ENCODE results near the gene MEAF6. TPM values are rescaled to one million over a fixed set of nuclear protein-coding genes. Genes with fewer than 3 reads are reported as not detected.

MEAF6 gene
- total RNA-seq, 2 donors from 2014 or later: 43.9 to 68.8 TPM

- no peaks in the 10 kb centered on the region for H3K27me3 ChIP-seq (replicated peaks; ENCODE audit: insufficient read depth)
- TF ChIP-seq CTCF (IDR thresholded peaks at IDR 0.05): no peak
- peak overlapping the region; percentile 98 for H3K27ac ChIP-seq
- H3K9me3 ChIP-seq: no peaks in the 10 kb centered on the region
- H3K4me1 ChIP-seq (ENCODE audit: control insufficient read depth in 1 of 2, low read depth in 2 of 2): peaks cover 64 to 87% of the 10 kb centered on the region in 2 donors
- peaks cover 4% of the 10 kb centered on the region for H3K36me3 ChIP-seq
- peak overlapping the region; percentile 80 for H3K4me3 ChIP-seq
- DNase-seq (ENCODE audit: low spot score) (no peak), ATAC-seq (ENCODE audit: insufficient number of reproducible peaks, low FRiP score, low read depth) (no peak)
Observed at GRCh38 chr1:37475380-37476086, 39.0 kb downstream of the MEAF6 start.

- peak overlapping the region; percentile 98 for H3K27ac ChIP-seq
Observed at GRCh38 chr1:37474697-37475379, 39.7 kb downstream of the MEAF6 start.

DNA sequence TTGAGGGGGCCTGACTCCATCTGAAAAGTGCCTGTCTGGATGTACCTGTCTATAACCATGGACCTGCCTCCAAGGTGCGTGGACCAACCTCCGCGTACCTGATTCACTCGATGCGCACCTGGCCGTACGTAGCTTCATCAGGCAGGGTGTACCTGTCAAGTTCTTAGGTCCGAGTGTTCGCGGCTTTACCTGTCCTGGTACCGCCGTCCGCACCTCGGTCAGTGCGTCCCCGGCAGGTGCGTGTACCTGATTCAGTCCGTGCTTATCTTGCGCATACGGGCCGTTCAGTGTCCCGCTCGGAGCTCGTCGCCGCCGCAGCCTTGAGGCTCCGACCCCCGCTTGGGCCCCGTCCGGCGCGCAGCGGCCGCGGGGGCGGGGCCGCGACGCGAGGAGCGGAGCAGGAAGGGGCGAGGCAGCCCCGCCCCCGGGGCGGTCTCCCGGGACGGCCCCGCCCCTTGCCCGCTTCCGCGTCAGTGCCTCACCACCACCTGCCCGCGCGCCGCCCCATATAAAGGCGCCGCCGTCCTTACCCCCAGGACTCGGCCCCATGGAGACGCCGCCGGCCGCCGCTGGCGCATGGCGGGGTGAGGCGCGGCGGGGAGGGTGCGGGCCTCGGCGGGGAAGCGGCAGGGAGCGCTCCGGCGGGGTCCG lies 40.4 kb downstream of the MEAF6 start, which contains the start of gene ZC3H12A:
Gene ZC3H12A, plus strand, starts transcription at position 535 of the 651 bp plus-strand sequence. CDS start 917 bp downstream, outside the sequence.
- Histone ChIP-seq H3K9me3 (no peaks in the 10 kb centered on the region), H3K27me3 (replicated peaks; ENCODE audit: insufficient read depth) (no peaks in the 10 kb centered on the region), H3K4me3 (peak within 1 kb of the TSS; percentile 80), H3K4me1 (ENCODE audit: control insufficient read depth in 1 of 2, low read depth in 2 of 2) (peaks cover 57 to 75% of the 10 kb centered on the region in 2 donors), H3K36me3 (no peaks in the 10 kb centered on the region), H3K27ac (peak within 1 kb of the TSS; percentile 98)
- no peak for TF ChIP-seq CTCF (IDR thresholded peaks at IDR 0.05)
- peak; percentile 75 for DNase-seq (ENCODE audit: low spot score)
- peak; percentile 50 for ATAC-seq (ENCODE audit: insufficient number of reproducible peaks, low FRiP score, low read depth)

More at GRCh38 chr1:37474697-37475379, 39.7 kb downstream of the MEAF6 start:
- Histone ChIP-seq H3K36me3 (no peaks in the 10 kb centered on the region), H3K9me3 (no peaks in the 10 kb centered on the region), H3K4me1 (ENCODE audit: control insufficient read depth in 1 of 2, low read depth in 2 of 2) (peaks cover 60 to 80% of the 10 kb centered on the region in 2 donors), H3K4me3 (peak overlapping the region; percentile 80), H3K27me3 (replicated peaks; ENCODE audit: insufficient read depth) (no peaks in the 10 kb centered on the region)
- no peak for TF ChIP-seq CTCF (IDR thresholded peaks at IDR 0.05)
- no peak for ATAC-seq (ENCODE audit: insufficient number of reproducible peaks, low FRiP score, low read depth)
- no peak for DNase-seq (ENCODE audit: low spot score)

DNA sequence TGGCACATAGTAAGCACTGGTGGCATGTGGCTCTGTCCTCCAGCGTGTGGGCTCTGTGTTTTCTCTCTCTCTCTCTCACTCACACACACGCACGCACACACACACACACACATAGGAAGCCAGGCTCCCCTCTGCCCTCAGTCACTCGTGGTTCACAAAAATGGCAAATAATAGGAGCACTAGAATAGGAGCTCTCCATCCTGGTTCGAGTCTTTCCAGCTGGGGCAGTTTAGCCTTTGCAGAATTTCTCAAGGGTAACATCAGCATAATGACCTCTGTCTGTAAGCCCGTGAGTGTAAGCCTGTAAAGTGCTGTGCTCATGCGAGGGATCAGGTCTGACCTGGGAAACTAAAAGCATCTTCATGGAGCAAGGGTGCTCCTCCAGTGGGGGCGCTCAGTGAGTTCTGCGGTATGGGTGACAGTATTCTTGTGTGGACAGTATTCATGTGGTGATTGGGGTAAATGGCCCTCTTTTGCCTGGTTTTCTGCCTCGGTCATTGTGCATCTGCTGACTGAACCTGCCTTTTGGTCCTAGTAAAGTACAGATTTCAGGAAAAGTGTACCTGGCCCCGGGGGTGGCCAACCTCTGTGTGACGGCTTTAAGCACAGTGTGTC lies 41.0 kb downstream of the MEAF6 start:
- H3K27me3 ChIP-seq (replicated peaks; ENCODE audit: insufficient read depth): no peaks in the 10 kb centered on the region
- no peaks in the 10 kb centered on the region for H3K9me3 ChIP-seq
- TF ChIP-seq CTCF (IDR thresholded peaks at IDR 0.05): no peak
- no peaks in the 10 kb centered on the region for H3K36me3 ChIP-seq
- peak overlapping the region; percentile 80 for H3K4me3 ChIP-seq
- no peak for DNase-seq (ENCODE audit: low spot score)
- peak overlapping the region; percentile 98 for H3K27ac ChIP-seq
- peaks cover 53 to 69% of the 10 kb centered on the region in 2 donors for H3K4me1 ChIP-seq (ENCODE audit: control insufficient read depth in 1 of 2, low read depth in 2 of 2)
- no peak for ATAC-seq (ENCODE audit: insufficient number of reproducible peaks, low FRiP score, low read depth)

Measured in thoracic aorta (tissue), 2 donors.